Activated CD8-positive, alpha-beta memory T cell treated with anti-CD3 and anti-CD28 coated beads, Interleukin-2, amount 50 U/mL, for 24 hours (primary cell): ENCODE results near the gene GATAD2B.

Experiments used
- DNase-seq: peaks from one replicate; pipeline ENCODE4 v3.0.0-alpha.2; 2020; ENCODE audit errors: extremely low read depth

Gene GATAD2B

DNA sequence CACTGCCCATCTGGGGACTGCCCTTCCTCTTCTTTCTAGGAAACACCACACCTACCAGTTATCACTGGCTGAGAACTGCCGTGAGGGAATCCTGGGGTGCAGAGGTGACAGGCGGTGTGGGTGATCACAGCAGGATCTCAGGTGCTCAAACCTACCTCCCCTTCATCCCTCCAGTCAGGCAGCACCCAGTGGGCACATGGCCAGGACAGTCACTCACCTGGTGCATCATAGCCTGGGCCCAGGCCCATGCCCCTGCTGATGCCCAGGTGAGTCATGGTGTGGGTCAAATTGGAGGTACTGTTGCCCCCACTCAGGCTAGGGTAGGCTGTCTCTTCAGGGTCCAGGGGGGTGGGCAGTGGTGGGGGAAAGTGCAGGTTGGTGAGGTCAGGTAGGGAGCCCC lies 29.0 kb upstream of the GATAD2B start:
- no peak for DNase-seq

DNA sequence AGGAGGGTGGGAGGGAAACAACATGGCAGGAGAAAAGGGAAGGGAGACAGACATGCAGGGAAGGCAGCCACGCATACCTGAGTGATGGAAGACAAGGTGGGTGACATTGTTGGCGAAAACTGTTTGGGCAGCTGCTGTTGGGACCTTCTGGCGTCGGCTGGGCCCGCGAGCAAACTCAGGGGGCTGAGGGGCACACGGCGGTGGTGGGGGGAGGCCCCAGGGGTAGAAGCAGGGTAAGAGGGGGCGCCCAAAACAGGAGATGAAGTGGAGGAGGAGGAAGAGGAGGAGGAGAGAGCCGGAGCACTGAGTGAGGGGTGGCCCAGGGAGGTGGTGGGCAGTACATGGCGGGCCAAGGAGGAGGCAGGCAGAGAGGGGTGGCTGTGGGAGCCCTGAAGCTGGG lies 28.4 kb upstream of the GATAD2B start:
- DNase-seq = no peak

DNA sequence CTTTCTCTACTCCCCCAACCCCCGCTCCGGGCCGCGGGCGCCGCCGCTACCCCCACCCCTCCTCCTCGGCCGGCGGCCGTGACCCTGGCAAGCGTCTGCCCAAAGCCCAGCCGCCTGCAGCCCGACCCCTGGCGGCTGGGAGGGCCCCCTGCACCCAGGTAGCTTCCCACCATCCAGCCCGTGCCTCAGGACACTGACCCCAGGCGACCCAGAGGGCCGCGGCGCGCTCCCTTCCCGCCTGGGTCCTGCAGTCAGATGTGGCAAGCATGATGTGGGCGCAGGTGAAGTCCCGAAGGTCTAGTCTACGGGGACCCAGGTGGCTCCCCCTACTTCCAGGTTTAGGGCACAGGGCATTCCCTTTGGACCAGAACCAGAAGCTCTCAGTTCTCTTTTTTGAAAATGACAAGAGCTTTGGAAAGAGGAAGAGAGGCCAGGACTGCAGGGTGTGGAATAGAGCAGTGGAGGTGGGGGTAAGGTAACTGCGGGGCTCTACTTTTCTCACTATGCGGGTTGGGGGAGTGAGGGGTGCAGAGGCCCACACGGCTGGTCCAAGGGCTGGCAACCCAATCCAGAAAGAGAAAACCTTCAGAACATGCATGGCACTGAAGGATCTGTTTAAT lies 24.0 kb upstream of the GATAD2B start, which contains the start of gene DENND4B:
DENND4B (minus strand) TSS at position 97 of the 620 bp plus-strand sequence. CDS start 2,344 bp downstream, outside the sequence.
- no peak for DNase-seq

DNA sequence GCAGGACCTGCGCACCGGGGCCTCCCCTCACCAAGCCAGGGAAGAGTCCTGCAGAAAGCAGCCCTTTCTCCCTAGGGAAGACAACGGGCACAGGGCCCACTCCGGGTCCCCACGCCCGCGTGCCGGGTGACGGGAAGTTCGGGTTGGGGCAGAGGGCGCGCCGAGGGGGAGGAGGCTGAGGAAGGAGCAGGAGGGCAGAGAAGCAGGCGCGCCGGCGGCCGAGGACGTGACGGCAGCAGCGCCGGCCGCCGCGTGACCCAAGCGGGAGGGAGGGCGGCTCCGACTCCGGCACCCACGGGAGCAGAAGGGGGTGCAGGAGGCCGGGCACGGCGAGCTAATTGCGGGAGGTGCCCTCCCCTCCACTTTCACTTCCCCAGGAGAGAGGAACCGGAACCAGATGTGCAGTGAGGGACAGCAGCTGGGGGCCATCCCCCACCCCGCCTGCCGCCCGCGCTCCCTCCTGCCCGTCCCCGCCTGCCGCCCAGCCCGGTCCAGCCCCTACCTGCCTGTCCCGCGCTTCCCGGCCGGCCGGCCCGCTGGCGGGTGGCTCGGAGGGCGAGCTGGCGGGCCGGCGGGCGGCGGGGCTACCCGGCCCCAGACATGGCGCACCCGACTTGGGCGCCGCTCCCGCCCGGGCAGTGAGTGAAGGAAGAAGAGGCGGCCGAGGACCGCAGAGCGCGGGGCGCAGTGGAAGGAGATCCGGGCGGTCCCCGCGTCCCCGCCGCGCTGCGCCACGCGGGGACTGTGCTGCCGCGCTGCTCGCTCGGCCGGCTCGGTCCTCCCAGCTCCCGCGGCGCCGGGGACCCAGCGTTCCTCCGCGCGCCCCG lies 23.2 kb upstream of the GATAD2B start:
- no peak for DNase-seq

DNA sequence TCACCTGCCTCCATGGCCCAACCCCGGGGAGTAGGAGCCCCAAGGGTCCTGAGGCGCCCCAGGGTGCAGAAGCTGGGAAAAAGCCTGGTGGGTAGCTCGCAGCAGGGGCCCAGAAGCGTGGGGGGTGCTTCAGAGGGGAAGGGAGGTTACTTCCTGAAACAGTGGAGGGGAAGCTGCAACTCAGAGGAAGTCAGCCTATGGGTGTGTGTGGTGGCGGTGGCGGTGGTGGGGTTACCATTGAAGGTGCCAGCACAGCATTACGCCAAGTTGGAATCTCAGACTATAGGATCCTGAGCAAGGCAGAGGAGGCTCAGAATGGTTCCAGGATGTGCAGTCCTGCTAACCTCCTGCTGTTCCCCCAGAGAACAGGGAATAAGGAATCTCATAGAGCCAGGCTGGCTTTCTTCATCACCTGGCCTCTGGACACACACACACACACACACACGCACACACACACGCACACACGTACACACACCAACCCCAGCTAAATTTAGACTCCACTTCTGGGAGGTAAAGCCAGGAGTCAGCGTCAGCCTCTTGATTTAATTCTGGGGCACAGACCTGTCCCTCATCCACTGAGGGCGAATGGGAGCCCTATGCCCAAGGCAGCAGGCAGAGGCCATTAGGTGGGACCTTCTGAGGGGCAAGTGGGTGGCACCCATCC lies 22.5 kb upstream of the GATAD2B start:
- DNase-seq = no peak

DNA sequence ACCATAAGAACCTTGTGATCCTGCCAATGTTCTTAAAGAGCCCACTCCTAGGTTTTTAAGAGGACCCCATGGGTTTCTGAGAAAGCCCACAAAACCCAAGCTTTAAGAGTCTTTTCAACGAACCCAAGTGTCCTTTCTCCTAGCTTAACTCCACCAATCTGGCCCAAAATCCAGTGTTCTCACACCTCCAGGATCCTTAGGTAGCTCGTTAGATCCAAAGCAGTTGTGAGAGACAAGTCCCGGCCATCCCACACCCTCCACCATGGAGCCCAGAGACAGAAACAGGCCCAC lies 22.0 kb upstream of the GATAD2B start:
- no peak for DNase-seq

DNA sequence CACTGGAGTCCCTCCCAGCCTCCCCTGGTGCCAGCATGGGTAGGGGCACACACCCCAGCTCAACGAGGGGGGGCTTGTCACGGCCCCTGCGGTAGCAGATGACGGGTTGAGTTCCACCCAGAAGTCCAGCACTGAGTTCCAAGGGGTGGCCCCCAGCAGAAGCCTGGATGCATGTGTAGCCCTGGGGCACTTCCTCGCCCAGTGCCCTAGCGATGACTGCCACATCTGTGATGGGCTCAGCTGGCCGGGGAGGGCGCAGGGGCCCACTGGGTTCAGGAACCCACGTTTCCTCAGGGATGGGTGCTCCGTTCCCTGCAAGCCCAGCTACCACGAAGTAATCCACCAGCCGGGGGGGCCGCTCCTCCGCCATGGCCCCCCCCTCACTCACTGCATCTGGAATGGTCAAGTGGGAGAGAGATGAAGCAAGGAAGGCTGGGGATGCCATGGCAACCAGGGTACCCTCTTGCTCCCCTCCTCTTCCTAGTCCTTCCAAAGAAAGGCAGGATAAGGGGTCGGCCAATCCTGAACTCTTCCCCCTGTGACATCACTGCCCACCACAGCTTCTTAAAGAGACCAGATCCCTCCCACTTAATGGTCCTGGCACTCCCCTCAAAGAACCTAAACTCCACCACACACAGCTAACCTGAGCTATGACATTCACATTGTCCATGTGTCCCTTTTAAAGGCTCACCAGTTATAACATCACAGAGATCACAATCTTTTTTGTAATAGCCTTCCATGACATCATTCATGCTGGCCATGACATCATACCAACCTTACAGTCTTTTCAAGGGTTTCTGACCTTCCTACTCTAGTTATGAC lies 21.4 kb upstream of the GATAD2B start:
- DNase-seq = no peak

DNA sequence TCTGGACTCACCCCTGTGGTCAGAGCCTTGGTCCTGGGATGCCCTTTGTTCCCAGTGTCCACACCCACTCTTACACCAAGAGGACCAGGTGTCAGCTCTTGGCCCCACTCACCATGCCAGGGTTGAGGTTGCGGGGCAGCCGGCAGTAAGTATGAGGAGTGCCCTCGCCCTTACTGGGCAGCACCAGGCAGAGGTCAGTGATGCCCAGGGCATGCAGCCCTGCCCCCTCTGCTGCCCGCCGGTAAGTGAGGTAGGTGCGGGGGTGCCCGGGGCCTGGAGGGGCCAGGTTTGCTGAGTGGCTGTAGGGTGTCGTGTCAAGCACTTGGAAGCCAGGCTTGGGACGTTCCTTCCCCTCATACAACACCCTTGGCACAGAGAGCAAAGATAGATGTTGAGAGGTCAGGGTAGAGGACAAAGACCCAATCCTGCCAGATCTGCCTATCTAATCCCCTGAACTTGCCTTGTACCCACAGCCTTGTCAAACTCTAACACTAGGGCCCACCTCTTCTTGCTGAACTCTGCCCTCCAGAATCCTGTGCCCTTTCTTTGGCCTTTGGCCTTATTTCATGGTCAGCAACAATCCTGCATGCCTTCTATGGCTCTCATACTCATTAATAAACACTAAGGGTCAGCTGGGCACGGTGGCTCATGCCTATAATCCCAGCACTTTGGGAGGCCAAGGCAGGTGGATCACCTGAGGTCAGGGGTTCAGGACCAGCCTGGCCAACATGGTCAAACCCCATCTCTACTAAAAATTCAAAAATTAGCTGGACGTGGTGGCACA lies 20.2 kb upstream of the GATAD2B start:
- no peak for DNase-seq

DNA sequence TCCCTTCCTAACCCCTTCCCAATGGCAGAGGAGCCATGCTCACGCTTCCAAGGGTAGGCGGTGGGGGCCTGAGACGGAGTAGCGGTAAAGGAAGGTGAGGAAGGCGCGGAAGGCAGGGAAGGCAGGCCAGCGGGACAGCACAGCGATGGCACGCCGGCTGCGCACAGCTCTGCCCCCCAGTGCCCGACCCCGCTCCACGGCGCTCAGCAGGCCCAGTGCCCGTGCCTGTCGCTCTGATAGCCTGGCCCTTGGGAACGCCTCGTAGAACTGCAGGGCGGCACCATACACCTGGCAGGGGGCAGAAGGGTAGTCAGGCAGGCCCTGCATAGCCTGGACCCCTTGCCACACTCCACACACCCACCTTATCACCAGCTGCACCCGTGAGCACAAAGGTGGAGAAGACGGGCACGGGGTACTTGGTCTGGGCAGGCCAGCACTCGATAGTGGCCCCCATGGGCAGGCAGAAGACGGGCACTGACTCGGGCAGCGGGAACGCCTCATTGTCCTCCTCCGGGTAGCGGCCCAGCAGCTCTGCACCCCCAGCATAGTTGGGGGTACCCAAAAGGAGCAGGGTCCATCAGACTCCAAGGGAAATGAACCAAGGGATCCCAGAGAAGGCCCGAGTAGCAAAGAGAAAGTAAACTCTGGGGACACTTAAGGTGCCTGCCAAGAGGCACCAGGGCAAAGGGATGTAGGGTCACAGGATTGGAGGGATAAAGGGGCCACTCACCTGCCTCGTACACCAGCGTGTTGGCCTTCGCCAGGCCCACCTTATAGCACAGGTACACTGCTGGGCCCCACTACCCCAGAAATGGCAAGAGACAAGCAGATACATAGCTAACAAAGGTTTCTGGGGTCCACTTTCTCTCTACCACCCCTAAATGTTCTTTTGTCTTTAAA lies 19.3 kb upstream of the GATAD2B start:
- DNase-seq = no peak

DNA sequence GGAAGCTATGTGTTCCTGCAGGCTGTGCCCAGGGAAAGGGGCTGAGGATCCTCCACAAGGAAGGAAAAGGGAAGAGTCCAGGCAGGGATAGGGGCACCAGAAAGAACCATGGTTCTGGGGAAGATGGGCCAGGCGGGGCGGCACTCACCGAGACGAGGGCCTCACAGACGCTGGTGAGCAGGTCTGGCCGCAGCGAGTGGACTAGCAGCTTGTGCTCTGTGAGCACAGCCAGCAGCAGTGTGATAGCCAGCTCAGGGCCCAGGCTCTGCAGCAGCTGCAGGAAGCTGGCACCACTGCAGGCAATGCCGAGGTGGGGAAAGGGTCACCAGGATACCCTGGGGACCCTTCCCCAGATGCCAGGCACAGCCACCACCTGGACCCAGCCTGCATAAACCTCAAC lies 18.0 kb upstream of the GATAD2B start:
- DNase-seq = no peak

DNA sequence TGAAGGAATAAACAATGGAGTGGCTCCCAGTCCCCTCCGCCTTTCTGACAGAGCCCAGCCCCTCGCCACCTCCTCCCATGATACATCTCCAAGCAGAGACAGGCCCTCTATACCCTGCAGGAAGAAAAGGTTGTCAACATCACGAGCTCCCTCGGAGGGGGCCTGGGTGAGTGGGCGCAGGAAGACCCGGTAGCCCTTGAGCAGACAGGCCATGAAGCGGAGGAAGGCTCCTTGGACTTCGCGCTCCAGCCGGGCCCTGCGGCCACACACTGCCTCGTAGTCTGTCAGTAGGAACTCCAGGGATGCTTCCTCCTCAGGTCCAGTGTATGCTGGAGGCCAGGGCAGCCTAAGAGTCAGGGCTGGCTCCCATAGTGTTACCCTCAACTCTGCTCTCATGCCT lies 16.7 kb upstream of the GATAD2B start:
- no peak for DNase-seq

DNA sequence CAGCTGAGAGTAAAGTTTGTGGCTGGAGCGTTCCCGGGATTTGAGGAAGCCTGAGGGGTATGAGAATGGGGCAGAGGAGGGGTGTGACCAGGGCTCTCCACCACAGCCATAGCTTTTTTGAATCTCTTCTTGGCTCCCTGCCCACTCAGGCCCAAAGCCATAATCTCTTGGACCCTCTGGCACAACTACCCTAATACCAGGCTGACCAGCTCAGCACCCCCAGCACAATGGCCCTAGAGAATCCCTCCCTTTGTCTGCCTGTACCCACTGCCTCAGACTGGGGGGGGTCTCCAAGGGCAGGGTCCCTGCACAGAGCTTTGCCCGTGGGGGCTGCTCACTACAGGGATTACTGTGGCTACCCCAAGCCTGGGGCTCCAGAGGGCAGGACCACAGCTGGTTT lies 16.2 kb upstream of the GATAD2B start:
- DNase-seq = no peak

DNA sequence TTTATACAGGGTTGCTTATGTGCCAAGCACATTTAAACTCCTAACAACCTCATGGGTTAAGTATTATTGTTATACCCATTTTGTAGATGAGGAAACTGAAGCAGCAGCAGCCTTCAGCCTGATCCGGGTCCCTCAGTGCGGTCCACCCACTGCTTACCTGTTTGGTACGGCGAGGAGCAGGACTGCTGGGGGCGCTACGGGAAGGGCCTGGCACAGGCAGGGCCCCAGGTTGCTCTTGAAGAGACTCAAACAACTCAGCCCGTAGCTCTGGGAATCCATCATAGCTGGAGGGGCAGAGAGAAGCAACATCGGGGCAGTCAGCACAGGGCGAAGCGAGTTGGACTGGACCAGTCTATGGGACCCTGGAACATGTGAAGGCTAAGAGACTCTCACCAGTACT lies 14.6 kb upstream of the GATAD2B start:
- no peak for DNase-seq

DNA sequence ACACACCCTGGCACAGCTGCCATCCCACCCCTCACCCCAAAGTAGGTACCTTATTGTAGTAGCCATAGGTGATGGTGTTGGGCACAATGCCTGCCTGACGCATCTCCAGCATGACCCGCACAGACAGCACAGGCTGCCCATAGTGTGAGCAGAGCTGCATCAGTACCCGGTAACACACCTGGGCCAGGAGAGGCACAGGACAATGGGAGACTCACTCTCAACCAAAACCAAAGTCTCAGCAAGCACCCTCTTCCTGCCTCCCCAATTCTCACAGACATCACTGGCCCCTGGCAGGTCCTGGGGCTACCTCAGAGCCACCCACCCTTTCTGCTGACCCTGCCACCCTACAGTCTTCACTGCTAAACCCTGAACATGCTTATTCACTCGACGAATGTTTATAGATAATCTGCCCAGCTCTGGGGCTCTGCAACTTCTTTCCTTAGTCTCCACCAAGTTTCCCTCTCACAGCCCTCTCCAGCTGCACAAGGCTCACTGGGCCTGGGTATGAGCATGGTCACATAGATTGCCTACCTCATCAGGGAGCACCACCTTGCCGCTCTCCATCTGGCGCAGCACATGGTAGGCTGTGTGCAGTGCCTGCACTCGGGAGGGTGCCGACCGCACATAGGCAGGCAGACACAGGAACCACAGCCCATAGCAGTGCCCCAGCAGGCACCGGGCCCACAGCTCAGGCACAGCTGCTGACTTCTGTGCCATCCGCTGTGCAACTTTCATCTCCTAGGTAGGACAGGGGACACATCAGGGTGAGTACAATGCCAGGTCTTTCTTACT lies 13.4 kb upstream of the GATAD2B start:
- no peak for DNase-seq

DNA sequence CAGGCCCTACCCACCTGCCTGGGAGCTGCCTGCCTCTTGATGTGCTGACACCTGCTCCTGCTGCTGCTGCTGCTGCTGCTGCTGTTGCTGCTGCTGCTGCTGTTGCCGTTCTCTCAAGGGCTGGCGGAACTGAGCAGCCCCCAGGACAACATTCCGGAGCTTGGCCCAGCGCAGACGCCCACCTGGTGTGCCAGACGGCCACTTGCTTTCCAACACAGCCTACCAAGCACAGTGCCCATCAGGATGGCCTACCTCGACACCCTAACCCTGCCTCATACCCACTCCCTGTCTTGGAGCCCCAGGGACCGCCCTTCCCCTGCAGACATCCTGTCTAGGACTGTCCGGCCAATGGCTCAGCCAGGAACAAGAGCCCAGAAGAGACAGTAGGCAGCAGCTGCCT lies 12.0 kb upstream of the GATAD2B start:
- no peak for DNase-seq

DNA sequence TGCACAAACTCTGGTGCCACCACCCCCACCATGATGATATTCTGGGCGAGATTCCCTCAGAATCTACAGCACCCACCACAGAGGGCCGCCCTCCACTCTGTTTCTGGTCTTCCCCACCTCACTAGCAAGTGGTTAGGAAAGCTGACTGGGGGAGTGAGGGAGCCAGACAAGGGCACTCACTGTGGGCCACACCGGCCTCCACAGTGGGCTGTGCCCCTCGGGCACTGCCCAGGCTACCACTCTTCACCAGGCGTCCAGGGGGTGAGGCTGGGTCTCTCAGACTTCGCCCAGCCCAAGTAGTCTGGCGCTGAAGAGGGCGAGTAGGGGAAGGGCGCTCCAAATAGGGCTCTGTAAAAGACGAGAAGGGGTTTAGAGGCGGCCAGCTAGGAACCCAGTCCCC lies 11.2 kb upstream of the GATAD2B start:
- no peak for DNase-seq

DNA sequence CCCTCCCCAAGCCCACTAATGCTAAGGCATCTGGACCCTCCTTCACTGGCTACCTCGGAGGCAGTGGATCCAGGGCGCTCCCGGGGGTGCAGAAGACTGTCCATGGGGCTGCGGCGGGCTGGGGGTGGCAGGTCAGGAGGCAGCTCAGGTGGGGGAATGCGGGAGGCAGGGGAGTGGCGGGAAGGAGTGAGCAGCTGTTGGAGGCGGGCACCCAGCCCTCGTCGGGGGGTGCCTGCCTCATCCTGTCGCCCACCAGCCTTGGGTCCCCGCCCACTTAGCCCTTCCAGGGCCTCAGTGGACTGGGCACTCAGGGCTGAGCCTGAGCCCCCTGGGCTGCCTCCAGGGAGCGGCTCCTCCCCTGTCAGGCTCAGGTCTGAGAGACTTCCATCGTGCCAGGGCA lies 10.7 kb upstream of the GATAD2B start:
- DNase-seq = no peak

DNA sequence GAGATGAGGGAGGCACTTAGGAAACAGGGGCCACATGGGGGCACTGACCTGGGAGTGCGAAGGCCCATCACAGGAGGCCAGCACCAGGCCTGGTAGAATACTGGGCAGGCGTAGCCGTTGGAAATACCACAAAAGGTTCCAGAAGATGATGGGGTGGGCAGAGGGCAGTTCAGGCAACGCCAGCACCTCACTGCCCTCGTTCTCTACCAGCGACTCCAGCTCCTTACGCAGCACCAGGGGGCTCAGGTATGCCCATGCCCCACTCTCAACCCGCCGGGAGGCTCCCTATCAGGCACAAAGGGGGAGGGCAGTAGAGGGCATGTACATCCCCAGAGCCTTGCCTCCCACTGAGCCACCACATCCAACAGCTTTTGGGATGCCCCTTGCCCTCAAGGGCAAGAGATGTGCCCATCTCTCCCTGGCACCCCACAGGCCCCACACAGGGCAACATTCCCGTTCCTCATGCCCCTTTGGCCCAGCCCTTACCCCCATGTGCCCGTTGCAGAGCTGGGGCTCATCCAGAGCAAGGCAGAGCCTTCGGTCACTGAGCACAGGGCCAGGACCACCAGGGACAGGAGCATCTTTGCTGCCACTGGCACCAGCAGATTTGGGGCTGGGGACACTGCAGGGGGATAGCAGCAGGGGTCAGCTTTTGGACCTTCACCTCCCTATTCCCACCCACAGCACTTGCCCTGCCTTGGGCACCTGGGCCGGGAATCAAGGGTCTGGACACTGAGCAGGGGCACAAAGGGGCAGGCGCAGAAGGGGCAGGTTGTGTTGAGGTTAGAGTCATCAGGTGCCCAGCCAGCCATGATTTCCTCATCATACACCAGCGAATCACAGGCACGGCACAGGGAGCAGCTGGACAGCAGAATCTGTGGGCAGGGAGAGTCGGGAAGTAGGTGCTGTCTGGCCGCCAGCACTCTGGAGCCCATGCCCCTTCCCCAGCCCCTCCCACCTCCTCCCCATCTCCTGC lies 9.7 kb upstream of the GATAD2B start:
- DNase-seq = no peak
